AG04450 (cell line): ENCODE data around the gene NEDD9. TPM values are rescaled to one million over a fixed set of nuclear protein-coding genes. Genes with fewer than 3 reads are reported as not detected.

Experiments used
- CTCF ChIA-PET: fragments of 300-600, 350-600 bp; formaldehyde crosslinking; extraction: SDS; loops from one replicate; lab custom pipeline; 2022; ENCODE audit warnings: antibody characterized with exemption, inconsistent platforms; lab: Charles Lee
- POLR2A ChIA-PET: fragments of 350-600 bp; formaldehyde crosslinking; extraction: SDS; loops from one replicate; lab custom pipeline; 2021; ENCODE audit warnings: antibody characterized with exemption, inconsistent platforms; lab: Yijun Ruan, JAX
- DNase-seq: peaks from one replicate; pipeline ENCODE4 v3.0.0-alpha.2; 2011; ENCODE audit warnings: low read depth, low spot score
- H3K27ac ChIP-seq: one replicate; pipeline ENCODE4 v1.5.1; 2012; ENCODE audit warnings: low read depth, low read length, control low read depth
- H3K27me3 ChIP-seq: one replicate; pipeline ENCODE4 v1.6.0; 2012; ENCODE audit warnings: low read length; ENCODE audit not compliant: control insufficient read depth, insufficient read depth
- H3K4me3 ChIP-seq: 2 replicates; pipeline ENCODE4 v1.5.1; 2011; ENCODE audit warnings: mild to moderate bottlenecking, low read depth, low read length, control low read depth
- H3K9me3 ChIP-seq: 2 replicates; pipeline ENCODE4 v1.5.1; 2012; ENCODE audit warnings: low read length; ENCODE audit not compliant: control insufficient read depth, insufficient read depth
- polyA plus RNA-seq: library from polyadenylated mRNA; depleted of rRNA; stranded (reverse); fragments of >200 nt; gene quantifications from 2 replicates; pipeline ENCODE4 v1.2.3, GENCODE V29; 2011
- TF ChIP-seq, protein P1 (sequence below): IDR thresholded peaks from 2 replicates; pipeline ENCODE4 v1.5.1; 2011; ENCODE audit warnings: low read depth, low read length, control low read depth, inconsistent platforms

NEDD9 gene
- polyA plus RNA-seq, 1 experiment, result 7.2 TPM

GRCh38 chr6:11237428-11237827 lies 5.0 kb upstream of the NEDD9 start:
- Histone ChIP-seq H3K4me3 (no peak overlapping the region), H3K9me3 (no peaks in the 10 kb centered on the region; the same call in 1 of the 2 replicates), H3K27ac (no peak overlapping the region), H3K27me3 (no peaks in the 10 kb centered on the region)
- ChIA-PET POLR2A (no interaction called here), CTCF (interaction anchor here (1.1 kb wide), 1 partner anchor 259 kb away, joined by 4 read pairs; no protein-coding TSS in a partner anchor)
- DNase-seq, result no peak
- TF ChIP-seq, protein P1, sequence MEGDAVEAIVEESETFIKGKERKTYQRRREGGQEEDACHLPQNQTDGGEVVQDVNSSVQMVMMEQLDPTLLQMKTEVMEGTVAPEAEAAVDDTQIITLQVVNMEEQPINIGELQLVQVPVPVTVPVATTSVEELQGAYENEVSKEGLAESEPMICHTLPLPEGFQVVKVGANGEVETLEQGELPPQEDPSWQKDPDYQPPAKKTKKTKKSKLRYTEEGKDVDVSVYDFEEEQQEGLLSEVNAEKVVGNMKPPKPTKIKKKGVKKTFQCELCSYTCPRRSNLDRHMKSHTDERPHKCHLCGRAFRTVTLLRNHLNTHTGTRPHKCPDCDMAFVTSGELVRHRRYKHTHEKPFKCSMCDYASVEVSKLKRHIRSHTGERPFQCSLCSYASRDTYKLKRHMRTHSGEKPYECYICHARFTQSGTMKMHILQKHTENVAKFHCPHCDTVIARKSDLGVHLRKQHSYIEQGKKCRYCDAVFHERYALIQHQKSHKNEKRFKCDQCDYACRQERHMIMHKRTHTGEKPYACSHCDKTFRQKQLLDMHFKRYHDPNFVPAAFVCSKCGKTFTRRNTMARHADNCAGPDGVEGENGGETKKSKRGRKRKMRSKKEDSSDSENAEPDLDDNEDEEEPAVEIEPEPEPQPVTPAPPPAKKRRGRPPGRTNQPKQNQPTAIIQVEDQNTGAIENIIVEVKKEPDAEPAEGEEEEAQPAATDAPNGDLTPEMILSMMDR, result no peak

DNA sequence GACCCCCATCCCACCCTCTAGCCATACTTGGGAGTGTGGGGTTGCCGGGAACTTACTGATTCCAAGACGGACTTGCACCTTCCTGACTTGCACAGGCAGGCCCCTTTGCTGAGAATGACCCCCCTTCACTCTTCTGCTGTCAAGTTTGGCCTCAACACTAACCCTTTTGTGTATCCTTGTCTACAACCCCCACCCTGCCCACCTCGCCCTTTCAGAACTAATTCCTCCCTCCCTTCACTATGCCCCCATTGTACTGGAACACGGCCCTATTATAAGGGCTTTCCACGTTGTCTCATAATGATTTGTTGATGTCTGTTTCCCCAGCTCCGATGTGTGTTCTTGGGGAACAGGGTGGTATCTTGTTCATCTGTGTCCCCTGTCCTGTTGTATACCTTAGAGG lies 4.4 kb upstream of the NEDD9 start:
- POLR2A ChIA-PET, result no interaction called here
- no peak for DNase-seq

DNA sequence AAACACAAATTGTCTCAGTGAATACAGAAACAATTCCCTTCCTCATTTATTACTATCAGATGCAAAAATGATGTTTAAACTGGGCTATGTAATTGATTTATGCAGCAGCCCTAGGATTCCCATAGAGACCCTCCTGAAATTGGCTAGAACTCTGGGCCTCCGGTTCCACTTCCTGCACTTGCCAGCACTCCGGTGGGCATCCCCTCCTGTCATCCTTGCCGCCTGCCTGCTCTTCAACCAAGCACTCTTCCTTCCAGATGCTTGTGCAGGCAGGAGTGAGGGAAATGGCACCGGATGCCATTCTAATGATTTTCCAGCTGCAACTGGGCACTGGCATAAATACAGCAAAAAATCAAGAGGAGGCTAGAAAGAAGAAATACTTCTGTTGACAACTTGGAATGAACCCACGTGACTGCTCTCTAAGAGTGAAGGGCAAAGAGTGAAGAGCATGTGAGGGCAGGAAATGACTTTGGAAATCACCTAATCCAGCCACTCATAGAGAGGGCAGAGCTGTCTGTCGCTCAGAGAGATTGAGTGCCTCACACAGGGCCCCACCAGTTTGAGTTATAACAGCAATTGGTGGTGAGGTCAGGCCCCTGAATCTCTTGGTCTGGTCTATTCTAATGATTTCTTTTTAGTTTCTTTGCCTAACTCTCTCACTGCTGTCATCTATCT lies 3.7 kb upstream of the NEDD9 start:
- CTCF ChIA-PET, result interaction anchor here (1.0 to 1.5 kb wide), 3 partner anchors 15 to 260 kb away, joined by 3 to 6 read pairs (median 3); no protein-coding TSS in a partner anchor
- Histone ChIP-seq H3K9me3 (no peaks in the 10 kb centered on the region), H3K4me3 (no peak overlapping the region), H3K27ac (no peak overlapping the region), H3K27me3 (no peaks in the 10 kb centered on the region)
- TF ChIP-seq, protein P1, result no peak
- POLR2A ChIA-PET, result no interaction called here
- no peak for DNase-seq

More for the DNA sequence above, 4.4 kb upstream of the NEDD9 start:
- H3K9me3 ChIP-seq, result no peaks in the 10 kb centered on the region; the same call in 1 of the 2 replicates
- no peak overlapping the region for H3K4me3 ChIP-seq
- CTCF ChIA-PET, result interaction anchor here (1.1 kb wide), 1 partner anchor 259 kb away, joined by 4 read pairs; no protein-coding TSS in a partner anchor
- TF ChIP-seq, protein P1, result no peak
- no peak overlapping the region for H3K27ac ChIP-seq
- H3K27me3 ChIP-seq, result no peaks in the 10 kb centered on the region

- TF ChIP-seq, protein P1, result no peak
- POLR2A ChIA-PET, result no interaction called here
- CTCF ChIA-PET, result interaction anchor here (1.0 to 1.5 kb wide), 4 partner anchors 11 to 261 kb away, joined by 3 to 6 read pairs (median 3); no protein-coding TSS in a partner anchor
- Histone ChIP-seq H3K27ac (no peak overlapping the region), H3K9me3 (no peaks in the 10 kb centered on the region), H3K27me3 (no peaks in the 10 kb centered on the region), H3K4me3 (no peak overlapping the region)
- DNase-seq, result no peak
These were observed 2.6 kb upstream of the NEDD9 start for GRCh38 chr6:11235062-11235461.
